Osteoblast (primary cell): Measurements from ENCODE around the gene SH3BP5L. TPM values are rescaled to one million over a fixed set of nuclear protein-coding genes. Genes with fewer than 3 reads are reported as not detected.

ENCODE experiments used
- DNase-seq: peaks from one replicate; pipeline ENCODE4 v3.0.0; 2011; ENCODE audit warnings: low spot score, mixed read lengths; ENCODE audit not compliant: insufficient read length; ENCODE audit errors: missing footprints
- H2AFZ ChIP-seq: 2 replicates; pipeline ENCODE4 v1.6.0; 2011; ENCODE audit warnings: mild to moderate bottlenecking, low read length
- H3K27ac ChIP-seq: 2 replicates; pipeline ENCODE4 v1.5.1; 2011; ENCODE audit warnings: mild to moderate bottlenecking, low read depth, low read length, moderate library complexity
- H3K27me3 ChIP-seq: 2 replicates; pipeline ENCODE4 v1.6.0; 2012; ENCODE audit warnings: mild to moderate bottlenecking, control low read depth, inconsistent platforms, low read length, moderate library complexity; ENCODE audit not compliant: insufficient read depth
- H3K36me3 ChIP-seq: 2 replicates; pipeline ENCODE4 v1.5.1; 2011; ENCODE audit warnings: mild to moderate bottlenecking, low read length, control low read depth, moderate library complexity; ENCODE audit not compliant: insufficient read depth
- H3K4me1 ChIP-seq: 2 replicates; pipeline ENCODE4 v1.5.1; 2011; ENCODE audit warnings: mild to moderate bottlenecking, low read length, control low read depth, moderate library complexity; ENCODE audit not compliant: insufficient read depth
- H3K4me2 ChIP-seq: 2 replicates; pipeline ENCODE4 v1.6.0; 2011; ENCODE audit warnings: mild to moderate bottlenecking, low read length; ENCODE audit not compliant: insufficient read depth
- H3K4me3 ChIP-seq: fragments of 200-600 bp; sonication (generic); 3 replicates; pipeline ENCODE4 v1.5.1; 2012; ENCODE audit warnings: mild to moderate bottlenecking, low read length, inconsistent platforms; ENCODE audit not compliant: insufficient read depth
- H3K79me2 ChIP-seq: 2 replicates; pipeline ENCODE4 v1.6.0; 2012; ENCODE audit warnings: mild to moderate bottlenecking, low read length, control low read depth, inconsistent platforms; ENCODE audit not compliant: insufficient read depth
- H3K9me3 ChIP-seq: 2 replicates; pipeline ENCODE4 v1.5.1; 2011; ENCODE audit warnings: low read depth, low read length, control low read depth
- H4K20me1 ChIP-seq: 2 replicates; pipeline ENCODE4 v1.6.0; 2012; ENCODE audit warnings: mild to moderate bottlenecking, low read length, control low read depth; ENCODE audit not compliant: insufficient read depth
- total RNA-seq: library from RNA; depleted of rRNA; stranded (reverse); fragments of >200 nt; gene quantifications from 2 replicates; pipeline ENCODE4 v1.2.3, GENCODE V29; 2012
- TF ChIP-seq, protein P1 (sequence below): IDR thresholded peaks from 2 replicates; pipeline ENCODE4 v1.5.1; 2011; ENCODE audit warnings: mild to moderate bottlenecking, low read depth, low read length, moderate library complexity; ENCODE audit errors: extremely low read depth

SH3BP5L gene
- total RNA-seq, 1 donor = 25.3 TPM

- H3K27ac ChIP-seq = no peak overlapping the region
- peaks cover 16% of the 10 kb centered on the region for H3K79me2 ChIP-seq
- DNase-seq = no peak
- no peak overlapping the region for H2AFZ ChIP-seq
- no peaks in the 10 kb centered on the region for H3K27me3 ChIP-seq
- H3K4me1 ChIP-seq = peaks cover 33% of the 10 kb centered on the region
- no peaks in the 10 kb centered on the region for H4K20me1 ChIP-seq
- TF ChIP-seq, protein P1, sequence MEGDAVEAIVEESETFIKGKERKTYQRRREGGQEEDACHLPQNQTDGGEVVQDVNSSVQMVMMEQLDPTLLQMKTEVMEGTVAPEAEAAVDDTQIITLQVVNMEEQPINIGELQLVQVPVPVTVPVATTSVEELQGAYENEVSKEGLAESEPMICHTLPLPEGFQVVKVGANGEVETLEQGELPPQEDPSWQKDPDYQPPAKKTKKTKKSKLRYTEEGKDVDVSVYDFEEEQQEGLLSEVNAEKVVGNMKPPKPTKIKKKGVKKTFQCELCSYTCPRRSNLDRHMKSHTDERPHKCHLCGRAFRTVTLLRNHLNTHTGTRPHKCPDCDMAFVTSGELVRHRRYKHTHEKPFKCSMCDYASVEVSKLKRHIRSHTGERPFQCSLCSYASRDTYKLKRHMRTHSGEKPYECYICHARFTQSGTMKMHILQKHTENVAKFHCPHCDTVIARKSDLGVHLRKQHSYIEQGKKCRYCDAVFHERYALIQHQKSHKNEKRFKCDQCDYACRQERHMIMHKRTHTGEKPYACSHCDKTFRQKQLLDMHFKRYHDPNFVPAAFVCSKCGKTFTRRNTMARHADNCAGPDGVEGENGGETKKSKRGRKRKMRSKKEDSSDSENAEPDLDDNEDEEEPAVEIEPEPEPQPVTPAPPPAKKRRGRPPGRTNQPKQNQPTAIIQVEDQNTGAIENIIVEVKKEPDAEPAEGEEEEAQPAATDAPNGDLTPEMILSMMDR = no peak
- no peaks in the 10 kb centered on the region for H3K9me3 ChIP-seq
- H3K4me3 ChIP-seq = no peak overlapping the region
- no peak overlapping the region for H3K4me2 ChIP-seq
- no peaks in the 10 kb centered on the region for H3K36me3 ChIP-seq
Observed at GRCh38 chr1:248861616-248862015, 35.9 kb upstream of the SH3BP5L start.

DNA sequence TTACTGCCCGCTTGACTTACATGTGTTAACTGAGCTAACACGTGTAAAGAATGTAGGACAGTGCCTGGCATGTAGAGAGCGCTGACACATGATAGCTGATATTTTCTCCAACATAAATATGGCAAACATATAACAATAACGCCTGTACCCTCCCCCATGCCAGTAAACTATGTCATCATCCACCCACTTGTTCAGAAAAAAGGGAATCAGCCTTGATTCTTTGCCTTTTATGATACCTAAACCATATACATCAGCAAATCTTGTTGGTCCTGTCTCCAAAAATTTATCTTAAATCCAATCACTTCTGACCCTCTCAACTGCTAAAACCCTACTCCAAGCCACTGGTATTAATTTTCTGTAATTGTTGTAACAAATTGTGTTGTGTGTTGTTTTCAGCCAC is 34.3 kb upstream of the SH3BP5L start:
- Histone ChIP-seq H3K4me3 (no peak overlapping the region), H3K36me3 (peaks cover 10% of the 10 kb centered on the region), H3K9me3 (no peaks in the 10 kb centered on the region), H3K4me1 (peaks cover 33% of the 10 kb centered on the region), H4K20me1 (no peaks in the 10 kb centered on the region), H3K27ac (no peak overlapping the region), H2AFZ (no peak overlapping the region), H3K27me3 (no peaks in the 10 kb centered on the region), H3K79me2 (peaks cover 16% of the 10 kb centered on the region), H3K4me2 (peak overlapping the region; percentile 99)
- TF ChIP-seq, protein P1 = no peak
- DNase-seq = no peak

DNA sequence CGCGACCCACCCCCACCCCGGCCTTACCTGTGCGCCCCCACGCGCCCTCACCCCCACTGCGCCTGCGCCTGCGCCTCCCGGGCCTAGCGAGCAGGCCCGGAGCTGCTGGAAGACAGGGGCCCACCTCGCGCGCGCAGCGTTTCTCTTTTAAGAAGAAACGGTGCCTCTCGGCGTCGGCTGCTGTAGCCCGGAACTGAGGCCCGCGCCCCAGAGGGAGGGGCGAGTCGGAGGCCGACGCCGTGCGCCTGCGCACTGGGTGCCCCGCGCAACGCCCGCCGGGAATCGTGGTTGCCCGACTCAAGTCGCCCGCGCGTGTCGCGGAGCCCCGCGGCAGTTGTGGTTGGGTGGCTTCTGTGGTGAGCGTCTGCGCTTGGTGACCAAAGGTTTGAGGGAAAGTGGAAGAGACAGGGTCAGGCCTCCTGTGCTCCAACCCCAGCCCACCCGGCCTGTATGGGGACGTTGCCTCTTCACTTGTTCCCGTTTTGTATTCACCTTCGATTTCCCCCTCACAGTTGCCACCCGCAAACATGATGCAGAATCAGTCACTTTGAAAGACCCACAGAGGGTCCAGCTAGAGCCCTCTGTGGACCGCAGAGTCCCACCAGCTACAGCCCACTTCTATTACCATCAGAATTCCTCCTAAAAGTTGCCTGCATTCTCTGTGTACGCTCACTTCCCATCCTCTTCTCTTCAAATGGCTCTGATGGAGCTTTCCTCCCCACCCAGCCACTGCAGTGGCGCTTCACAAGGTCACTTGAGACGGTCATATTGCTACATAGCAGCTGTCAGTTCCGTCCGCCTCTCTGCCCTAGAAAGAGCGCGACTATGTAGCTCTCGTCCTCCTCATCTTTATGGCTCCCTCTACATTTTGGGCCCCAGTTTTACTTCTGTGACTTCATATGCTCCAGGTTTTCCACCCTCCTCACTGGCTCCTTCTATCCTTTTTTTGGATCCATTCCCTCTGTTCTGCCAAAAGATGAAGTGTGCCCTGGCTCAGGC is 33.5 kb upstream of the SH3BP5L start, which contains the start of gene ZNF692:
Gene ZNF692 (minus strand): TSS at position 195 of the 999 bp plus-strand sequence. CDS start 776 bp downstream, outside the sequence.
- peak within 1 kb of the TSS; percentile 99 for H3K4me2 ChIP-seq
- peak within 1 kb of the TSS; percentile 75 for H3K27ac ChIP-seq
- peaks cover 16% of the 10 kb centered on the region for H3K79me2 ChIP-seq
- peaks cover 33% of the 10 kb centered on the region for H3K4me1 ChIP-seq
- TF ChIP-seq, protein P1 = no peak
- no peaks in the 10 kb centered on the region for H3K9me3 ChIP-seq
- no peaks in the 10 kb centered on the region for H4K20me1 ChIP-seq
- H3K36me3 ChIP-seq = peaks cover 16% of the 10 kb centered on the region
- peak; percentile 100 for DNase-seq
- no peaks in the 10 kb centered on the region for H3K27me3 ChIP-seq
- H3K4me3 ChIP-seq = peak within 1 kb of the TSS; percentile 87
- peak within 1 kb of the TSS; percentile 100 for H2AFZ ChIP-seq
